ENCODE data around the gene PMPCB. TPM values are rescaled to one million over a fixed set of nuclear protein-coding genes. Genes with fewer than 3 reads are reported as not detected.

PMPCB gene, protein sequence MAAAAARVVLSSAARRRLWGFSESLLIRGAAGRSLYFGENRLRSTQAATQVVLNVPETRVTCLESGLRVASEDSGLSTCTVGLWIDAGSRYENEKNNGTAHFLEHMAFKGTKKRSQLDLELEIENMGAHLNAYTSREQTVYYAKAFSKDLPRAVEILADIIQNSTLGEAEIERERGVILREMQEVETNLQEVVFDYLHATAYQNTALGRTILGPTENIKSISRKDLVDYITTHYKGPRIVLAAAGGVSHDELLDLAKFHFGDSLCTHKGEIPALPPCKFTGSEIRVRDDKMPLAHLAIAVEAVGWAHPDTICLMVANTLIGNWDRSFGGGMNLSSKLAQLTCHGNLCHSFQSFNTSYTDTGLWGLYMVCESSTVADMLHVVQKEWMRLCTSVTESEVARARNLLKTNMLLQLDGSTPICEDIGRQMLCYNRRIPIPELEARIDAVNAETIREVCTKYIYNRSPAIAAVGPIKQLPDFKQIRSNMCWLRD
- 61.7 and 63.8 TPM in 2 replicates for total RNA-seq

DNA sequence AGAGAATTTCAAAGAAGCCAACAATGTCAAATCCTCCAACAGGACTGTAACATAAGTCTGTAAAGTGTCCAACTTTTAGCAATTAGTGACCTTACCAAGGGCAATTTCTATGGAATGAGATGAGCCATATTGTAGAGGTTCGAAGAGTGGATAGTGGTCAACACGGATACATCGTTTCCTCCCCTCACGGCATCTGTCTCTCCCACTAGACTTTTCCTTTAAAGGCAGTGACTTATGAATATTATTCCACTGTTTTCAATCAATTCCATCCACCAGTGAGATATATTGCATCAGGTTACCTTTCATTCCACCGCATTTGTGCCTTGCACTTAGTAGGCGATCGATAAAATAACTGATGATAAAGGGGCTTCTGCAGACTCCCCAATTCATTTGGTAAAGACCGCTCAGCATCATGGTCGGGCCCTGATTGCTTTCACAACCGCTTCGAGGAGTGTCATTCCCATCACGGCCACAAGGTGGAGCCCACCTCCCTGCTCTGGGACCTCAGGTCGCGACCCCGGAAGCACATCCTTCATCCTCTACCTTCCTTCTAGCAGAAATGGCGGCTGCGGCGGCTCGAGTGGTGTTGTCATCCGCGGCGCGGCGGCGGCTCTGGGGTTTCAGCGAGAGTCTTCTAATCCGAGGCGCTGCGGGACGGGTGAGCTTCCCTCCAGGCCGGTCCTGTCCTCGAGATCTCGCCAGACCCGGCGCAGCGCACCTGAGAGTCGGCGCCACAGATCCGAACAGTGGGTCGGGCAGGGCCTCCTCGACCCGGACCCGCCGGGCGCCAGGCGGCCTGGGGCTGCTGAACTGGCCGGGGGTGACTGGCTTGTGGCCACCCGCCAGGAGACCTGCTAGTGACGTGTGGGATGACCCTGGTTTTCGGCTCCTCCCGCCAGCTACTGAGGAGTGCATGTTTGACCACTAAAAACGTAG is at the start of gene PMPCB:
Gene PMPCB (plus strand): TSS at position 535 of the 936 bp plus-strand sequence. CDS start 25 bp downstream, at position 560.

DNA sequence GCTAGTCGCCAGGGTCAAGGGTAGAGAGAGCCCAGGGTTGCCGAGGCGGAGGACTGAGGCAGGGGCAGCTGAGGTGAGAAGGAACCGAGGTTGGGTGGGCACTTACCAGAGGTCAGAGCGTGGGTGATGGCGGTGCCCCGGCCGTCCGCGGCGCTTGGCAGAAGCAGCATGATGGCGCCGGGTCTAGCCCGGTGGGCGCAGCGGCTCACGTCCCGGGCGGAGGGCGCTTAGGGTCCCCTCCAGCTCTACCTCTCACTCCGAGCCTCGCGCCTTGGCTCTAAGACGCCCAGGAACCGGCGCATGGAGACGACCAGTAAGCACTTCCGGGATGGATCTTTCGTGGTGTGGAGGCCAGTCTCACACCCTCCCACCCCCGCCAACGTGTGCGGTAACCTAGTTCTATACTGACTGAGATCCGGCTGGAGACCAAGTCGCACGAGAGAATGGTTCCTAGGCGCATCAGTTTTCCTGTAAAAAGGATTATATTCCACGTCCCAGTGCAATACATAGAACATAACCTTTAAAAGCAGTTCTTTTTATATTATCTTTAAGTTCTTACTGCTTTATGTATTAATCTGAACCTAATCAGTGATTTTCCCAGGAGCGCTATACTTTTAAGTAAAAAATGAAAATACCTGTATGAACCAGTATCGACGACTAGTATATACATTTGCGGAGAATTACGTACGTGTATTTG is 47.4 kb downstream of the PMPCB start, which contains the start of gene DNAJC2:
Gene DNAJC2 (minus strand): TSS at position 315 of the 697 bp plus-strand sequence. CDS start 145 bp downstream, at position 170.

DNA sequence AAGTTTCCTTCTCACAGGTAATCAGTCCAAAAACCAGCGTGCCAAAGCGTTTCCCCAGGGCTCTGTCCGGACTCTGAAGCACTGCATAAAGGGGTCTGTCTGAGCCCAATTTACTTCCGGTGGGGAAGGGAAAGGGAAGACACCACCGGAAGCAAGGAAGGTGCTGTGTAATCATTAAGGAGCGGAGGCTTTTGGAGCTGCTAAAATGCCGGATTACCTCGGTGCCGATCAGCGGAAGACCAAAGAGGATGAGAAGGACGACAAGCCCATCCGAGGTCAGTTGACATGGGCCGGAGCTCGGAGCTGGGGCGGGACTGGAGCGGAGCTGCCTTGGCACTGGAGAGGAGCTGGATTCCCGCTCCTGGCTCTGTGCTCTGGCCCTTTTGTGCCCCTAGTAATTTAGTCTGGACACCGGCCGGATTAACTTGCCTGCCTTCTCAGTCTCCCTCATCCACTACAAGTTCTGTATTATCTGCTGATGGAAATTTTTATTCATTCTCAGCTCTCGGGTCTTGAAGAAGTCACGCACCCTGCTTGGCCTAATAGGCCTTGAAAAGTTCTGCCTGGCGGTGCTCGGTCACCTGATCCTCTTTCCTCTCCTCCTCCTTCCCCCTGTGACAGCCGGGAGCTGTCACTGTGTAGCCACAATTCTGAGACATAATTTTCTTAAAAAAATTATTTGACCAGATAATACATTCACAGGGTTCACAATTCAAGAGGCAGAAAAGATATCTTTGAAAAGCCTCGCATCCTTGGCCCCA is 50.5 kb downstream of the PMPCB start, which contains the start of gene PSMC2:
Gene PSMC2 (plus strand): TSS at position 137 of the 761 bp plus-strand sequence. CDS start 69 bp downstream, at position 206.

Other genes starting within 250 kb of the PMPCB start
- gene FBXL13, start 222.6 kb upstream of the PMPCB start, total RNA-seq, result 0.96 and 3.7 TPM in 2 replicates
- gene ARMC10, start 222.3 kb upstream of the PMPCB start, total RNA-seq, result 44.7 and 65.7 TPM in 2 replicates
- 11.9 and 12.7 TPM in 2 replicates for gene NAPEPLD, start 148.3 kb upstream of the PMPCB start, total RNA-seq
- 16.3 and 22.8 TPM in 2 replicates for gene DNAJC2, start 47.3 kb downstream of the PMPCB start, total RNA-seq
- gene PSMC2, start 50.2 kb downstream of the PMPCB start, total RNA-seq, result 219 and 322 TPM in 2 replicates
- gene SLC26A5, start 148.8 kb downstream of the PMPCB start, total RNA-seq, result not detected in 2 replicates